ENCODE data around the gene USP38. TPM values are rescaled to one million over a fixed set of nuclear protein-coding genes. Genes with fewer than 3 reads are reported as not detected.
"Not testable (repeated sequence)": the region's sequence is repeated elsewhere in the genome, so short reads cannot be mapped to it uniquely, and the experiment has no call there.

USP38 gene, protein sequence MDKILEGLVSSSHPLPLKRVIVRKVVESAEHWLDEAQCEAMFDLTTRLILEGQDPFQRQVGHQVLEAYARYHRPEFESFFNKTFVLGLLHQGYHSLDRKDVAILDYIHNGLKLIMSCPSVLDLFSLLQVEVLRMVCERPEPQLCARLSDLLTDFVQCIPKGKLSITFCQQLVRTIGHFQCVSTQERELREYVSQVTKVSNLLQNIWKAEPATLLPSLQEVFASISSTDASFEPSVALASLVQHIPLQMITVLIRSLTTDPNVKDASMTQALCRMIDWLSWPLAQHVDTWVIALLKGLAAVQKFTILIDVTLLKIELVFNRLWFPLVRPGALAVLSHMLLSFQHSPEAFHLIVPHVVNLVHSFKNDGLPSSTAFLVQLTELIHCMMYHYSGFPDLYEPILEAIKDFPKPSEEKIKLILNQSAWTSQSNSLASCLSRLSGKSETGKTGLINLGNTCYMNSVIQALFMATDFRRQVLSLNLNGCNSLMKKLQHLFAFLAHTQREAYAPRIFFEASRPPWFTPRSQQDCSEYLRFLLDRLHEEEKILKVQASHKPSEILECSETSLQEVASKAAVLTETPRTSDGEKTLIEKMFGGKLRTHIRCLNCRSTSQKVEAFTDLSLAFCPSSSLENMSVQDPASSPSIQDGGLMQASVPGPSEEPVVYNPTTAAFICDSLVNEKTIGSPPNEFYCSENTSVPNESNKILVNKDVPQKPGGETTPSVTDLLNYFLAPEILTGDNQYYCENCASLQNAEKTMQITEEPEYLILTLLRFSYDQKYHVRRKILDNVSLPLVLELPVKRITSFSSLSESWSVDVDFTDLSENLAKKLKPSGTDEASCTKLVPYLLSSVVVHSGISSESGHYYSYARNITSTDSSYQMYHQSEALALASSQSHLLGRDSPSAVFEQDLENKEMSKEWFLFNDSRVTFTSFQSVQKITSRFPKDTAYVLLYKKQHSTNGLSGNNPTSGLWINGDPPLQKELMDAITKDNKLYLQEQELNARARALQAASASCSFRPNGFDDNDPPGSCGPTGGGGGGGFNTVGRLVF
- 27.4 and 29.4 TPM in 2 replicates for total RNA-seq

GRCh38 chr4:143184503-143185252 lies at the start of gene USP38:
Gene USP38, plus strand, starts transcription at chr4:143184917. Its CDS starts 534 bp downstream, at chr4:143185451.
- peak; percentile 94 for DNase-seq (ENCODE audit: low read depth)
- TF ChIP-seq, protein P1, sequence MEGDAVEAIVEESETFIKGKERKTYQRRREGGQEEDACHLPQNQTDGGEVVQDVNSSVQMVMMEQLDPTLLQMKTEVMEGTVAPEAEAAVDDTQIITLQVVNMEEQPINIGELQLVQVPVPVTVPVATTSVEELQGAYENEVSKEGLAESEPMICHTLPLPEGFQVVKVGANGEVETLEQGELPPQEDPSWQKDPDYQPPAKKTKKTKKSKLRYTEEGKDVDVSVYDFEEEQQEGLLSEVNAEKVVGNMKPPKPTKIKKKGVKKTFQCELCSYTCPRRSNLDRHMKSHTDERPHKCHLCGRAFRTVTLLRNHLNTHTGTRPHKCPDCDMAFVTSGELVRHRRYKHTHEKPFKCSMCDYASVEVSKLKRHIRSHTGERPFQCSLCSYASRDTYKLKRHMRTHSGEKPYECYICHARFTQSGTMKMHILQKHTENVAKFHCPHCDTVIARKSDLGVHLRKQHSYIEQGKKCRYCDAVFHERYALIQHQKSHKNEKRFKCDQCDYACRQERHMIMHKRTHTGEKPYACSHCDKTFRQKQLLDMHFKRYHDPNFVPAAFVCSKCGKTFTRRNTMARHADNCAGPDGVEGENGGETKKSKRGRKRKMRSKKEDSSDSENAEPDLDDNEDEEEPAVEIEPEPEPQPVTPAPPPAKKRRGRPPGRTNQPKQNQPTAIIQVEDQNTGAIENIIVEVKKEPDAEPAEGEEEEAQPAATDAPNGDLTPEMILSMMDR (IDR thresholded peaks at IDR 0.05; ENCODE audit: insufficient read depth, low read depth, low read length) = peak; percentile 4
- peak within 1 kb of the TSS; percentile 87 for H3K4me3 ChIP-seq (ENCODE audit: low read depth, low read length)

DNA sequence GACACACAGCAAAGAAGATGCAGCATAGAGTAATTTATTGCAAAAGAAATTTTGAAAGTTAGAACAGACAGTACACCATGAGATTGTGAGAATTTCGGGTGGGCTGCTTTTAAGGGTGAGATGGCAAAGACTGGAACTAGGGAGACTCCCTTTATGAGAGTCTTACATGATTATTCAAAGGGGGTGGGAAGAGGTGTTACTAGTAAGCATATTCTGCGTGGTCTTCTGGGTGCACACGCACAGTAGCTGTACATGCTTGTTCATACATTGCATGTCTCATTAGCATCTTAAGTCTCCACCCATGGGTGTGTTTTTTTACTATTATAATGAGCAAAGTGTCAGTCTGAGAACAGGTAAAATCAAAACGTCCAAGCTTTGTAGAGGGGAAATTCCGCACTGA lies 49.4 kb upstream of the USP38 start:
- TF ChIP-seq, protein P1 (IDR thresholded peaks at IDR 0.05; ENCODE audit: insufficient read depth, low read depth, low read length) = no peak
- H3K4me3 ChIP-seq (ENCODE audit: low read depth, low read length) = no peak overlapping the region
- DNase-seq (ENCODE audit: low read depth) = no peak

DNA sequence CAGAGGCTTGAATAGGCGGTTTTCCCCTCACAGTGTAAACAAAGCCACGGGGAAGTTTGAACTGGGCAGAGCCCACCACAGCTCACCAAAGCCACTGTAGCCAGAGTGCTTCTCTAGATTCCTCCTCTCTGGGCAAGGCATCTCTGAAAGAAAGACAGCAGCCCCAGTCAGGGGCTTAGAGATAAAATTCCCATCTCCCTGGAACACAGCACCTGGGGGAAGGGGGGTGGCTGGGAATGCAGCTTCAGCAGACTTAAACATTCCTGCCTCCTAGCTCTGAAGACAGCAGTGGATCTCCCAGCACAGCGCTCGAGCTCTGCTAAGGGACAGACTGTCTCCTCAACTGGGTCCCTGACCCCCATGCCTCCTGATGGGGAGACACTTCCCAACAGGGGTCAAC lies 44.0 kb upstream of the USP38 start:
- TF ChIP-seq, protein P1 (IDR thresholded peaks at IDR 0.05; ENCODE audit: insufficient read depth, low read depth, low read length) = no peak
- H3K4me3 ChIP-seq (ENCODE audit: low read depth, low read length) = no peak overlapping the region
- no peak for DNase-seq (ENCODE audit: low read depth)

GRCh38 chr4:143148521-143148920 lies 36.2 kb upstream of the USP38 start:
- TF ChIP-seq, protein P1 (IDR thresholded peaks at IDR 0.05; ENCODE audit: insufficient read depth, low read depth, low read length) = no peak
- no peak for DNase-seq (ENCODE audit: low read depth)

DNA sequence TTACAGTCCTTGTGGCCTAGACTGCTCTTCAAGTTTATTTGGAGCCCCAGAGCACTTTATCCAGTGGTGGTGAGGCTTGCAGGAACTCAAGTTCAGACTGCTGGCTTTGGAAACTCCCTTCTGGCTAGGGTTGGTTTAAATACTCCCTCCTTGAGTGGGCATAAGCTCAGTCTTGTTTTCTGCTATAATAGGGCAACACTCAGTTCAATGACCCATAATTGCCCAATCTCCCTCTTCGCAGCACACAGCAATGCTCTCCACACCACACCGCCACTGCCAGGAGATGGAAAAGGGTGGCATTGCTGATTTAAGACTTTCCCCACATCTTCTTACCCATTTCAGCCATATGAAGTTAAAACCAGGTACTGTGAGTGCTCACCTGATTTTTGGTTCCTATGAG lies 27.9 kb upstream of the USP38 start:
- TF ChIP-seq, protein P1 (IDR thresholded peaks at IDR 0.05; ENCODE audit: insufficient read depth, low read depth, low read length) = no peak
- DNase-seq (ENCODE audit: low read depth) = no peak
- no peak overlapping the region for H3K4me3 ChIP-seq (ENCODE audit: low read depth, low read length)

More at GRCh38 chr4:143148521-143148920, 36.2 kb upstream of the USP38 start:
- H3K4me3 ChIP-seq (ENCODE audit: low read depth, low read length) = no peak overlapping the region

- TF ChIP-seq, protein P1 (IDR thresholded peaks at IDR 0.05; ENCODE audit: insufficient read depth, low read depth, low read length) = no peak
- H3K4me3 ChIP-seq (ENCODE audit: low read depth, low read length) = no peak overlapping the region
- no peak for DNase-seq (ENCODE audit: low read depth)
These were observed 21.1 kb upstream of the USP38 start for GRCh38 chr4:143163614-143164013.

- not testable (repeated sequence) for H3K4me3 ChIP-seq (ENCODE audit: low read depth, low read length); DNase-seq (ENCODE audit: low read depth)
These were observed 18.0 kb upstream of the USP38 start for GRCh38 chr4:143166722-143167121.

Data from fibroblast of villous mesenchyme (primary cell).